A549 (cell line): Measurements from ENCODE around the gene DUSP9. TPM values are rescaled to one million over a fixed set of nuclear protein-coding genes. Genes with fewer than 3 reads are reported as not detected.

Source experiments
- ATAC-seq, 2 experiments: fragments of 200-7000 bp in 1 of 2; fragments of >200 bp in 1 of 2; cut with Nextera tagmentation in 1 of 2; cut with Tn5 transposase in 1 of 2; 3 replicates each; pipeline versions ENCODE4 v1.8.0 to v1.9.1; 2018 to 2020; ENCODE audit warnings: mild to moderate bottlenecking in 1 of 2, moderate library complexity in 1 of 2
- CTCF ChIA-PET: fragments of 300-600 bp; sonication (Branson Sonifier 250); formaldehyde crosslinking; extraction: SDS; loops from one replicate; lab custom pipeline; 2021; ENCODE audit warnings: antibody characterized with exemption, inconsistent platforms; lab: Yijun Ruan, JAX
- POLR2A ChIA-PET: fragments of 350-600 bp; formaldehyde crosslinking; extraction: SDS; loops from one replicate; lab custom pipeline; 2021; ENCODE audit warnings: antibody characterized with exemption, inconsistent platforms; lab: Yijun Ruan, JAX
- DNase-seq, 2 experiments: peaks; one replicate each; pipeline versions ENCODE4 v3.0.0 to v3.0.0-alpha.2; 2011 to 2016; ENCODE audit warnings: low read depth in 1 of 2, low spot score in 1 of 2
- FAIRE-seq: peaks from 2 replicates; lab custom pipeline; 2011; peaks lifted over from hg19 to GRCh38; lab: Jason Lieb, UNC
- H3K27ac ChIP-seq, 2 experiments: fragments of >200 bp; sonication (Bioruptor Twin); formaldehyde crosslinking; 3 replicates each; pipeline ENCODE4 v1.5.1; 2016 to 2017
- H3K4me1 ChIP-seq: fragments of >200 bp; sonication (Bioruptor Twin); formaldehyde crosslinking; 3 replicates; pipeline ENCODE4 v1.6.1; 2016
- H3K4me2 ChIP-seq: fragments of >200 bp; sonication (Bioruptor Twin); formaldehyde crosslinking; 3 replicates; pipeline ENCODE4 v1.6.1; 2016
- H3K4me3 ChIP-seq: fragments of >200 bp; sonication (Bioruptor Twin); formaldehyde crosslinking; 3 replicates; pipeline ENCODE4 v1.5.1; 2016
- H3K9me3 ChIP-seq: fragments of >200 bp; sonication (Bioruptor Twin); formaldehyde crosslinking; 3 replicates; pipeline ENCODE4 v1.6.1; 2016
- BHLHE40 ChIP-seq: IDR thresholded peaks from 2 replicates; pipeline ENCODE4 v1.6.1; 2012; ENCODE audit warnings: low read depth, low read length, inconsistent platforms
- CBX2 ChIP-seq: fragments of 200-600 bp; sonication (generic); IDR thresholded peaks from 2 replicates; pipeline ENCODE4 v1.6.1; 2016; ENCODE audit warnings: low read depth, mild to moderate bottlenecking, borderline replicate concordance
- CHD4 ChIP-seq: fragments of 200-600 bp; sonication (generic); IDR thresholded peaks from 2 replicates; pipeline ENCODE4 v1.6.1; 2016; ENCODE audit warnings: antibody characterized with exemption, mild to moderate bottlenecking, borderline replicate concordance
- EHF ChIP-seq: fragments of 250-450 bp; sonication (Bioruptor Pico); IDR thresholded peaks from 2 replicates; pipeline ENCODE4 v1.5.0; 2020; ENCODE audit warnings: mild to moderate bottlenecking
- EP300 ChIP-seq, 2 experiments: fragments of >200 bp; sonication (Bioruptor Twin); formaldehyde crosslinking; IDR thresholded peaks; 2 replicates in 1 of 2; 3 replicates in 1 of 2; pipeline ENCODE4 v1.6.1; 2016 to 2017
- FOXS1 ChIP-seq: fragments of 250-450 bp; sonication (Bioruptor Pico); IDR thresholded peaks from 2 replicates; pipeline ENCODE4 v1.5.0; 2020; ENCODE audit warnings: mild to moderate bottlenecking, moderate library complexity
- GATA3 ChIP-seq: IDR thresholded peaks from 2 replicates; pipeline ENCODE4 v1.6.1; 2012; ENCODE audit warnings: borderline replicate concordance
- HOXB13 ChIP-seq: fragments of 250-450 bp; sonication (Bioruptor Pico); IDR thresholded peaks from 2 replicates; pipeline ENCODE4 v1.5.0; 2020; ENCODE audit warnings: low read depth, mild to moderate bottlenecking, moderate library complexity
- HOXB5 ChIP-seq: fragments of 250-450 bp; sonication (Bioruptor Pico); IDR thresholded peaks from 2 replicates; pipeline ENCODE4 v1.5.0; 2020; ENCODE audit warnings: mild to moderate bottlenecking, moderate library complexity
- JUN ChIP-seq, 2 experiments: fragments of >200 bp; sonication (Bioruptor Twin); formaldehyde crosslinking; IDR thresholded peaks; 2 replicates in 1 of 2; 3 replicates in 1 of 2; pipeline ENCODE4 v1.6.1; 2016 to 2017
- KDM1A ChIP-seq: fragments of 200-600 bp; sonication (generic); IDR thresholded peaks from 2 replicates; pipeline ENCODE4 v1.6.1; 2016; ENCODE audit warnings: low read depth, mild to moderate bottlenecking
- KDM5A ChIP-seq: fragments of 200-600 bp; sonication (generic); IDR thresholded peaks from 2 replicates; pipeline ENCODE4 v1.6.1; 2016; ENCODE audit warnings: antibody characterized with exemption, mild to moderate bottlenecking
- MAFK ChIP-seq: fragments of 450-650 bp; IDR thresholded peaks from 2 replicates; pipeline ENCODE4 v1.6.1; 2014; ENCODE audit not compliant: partially characterized antibody
- MAX ChIP-seq: IDR thresholded peaks from 2 replicates; pipeline ENCODE4 v1.6.1; 2012
- MYC ChIP-seq: IDR thresholded peaks from 2 replicates; pipeline ENCODE4 v1.6.1; 2012; ENCODE audit warnings: mild to moderate bottlenecking, inconsistent platforms, low read length, improper control_type of control experiment, borderline replicate concordance
- NPAS2 ChIP-seq: fragments of 250-450 bp; sonication (Bioruptor Pico); IDR thresholded peaks from 2 replicates; pipeline ENCODE4 v1.8.0; 2022; ENCODE audit warnings: mild to moderate bottlenecking, moderate library complexity, borderline replicate concordance
- PHF8 ChIP-seq: fragments of 200-600 bp; sonication (generic); IDR thresholded peaks from 2 replicates; pipeline ENCODE4 v1.6.1; 2016; ENCODE audit warnings: low read depth, mild to moderate bottlenecking, antibody characterized with exemption, moderate library complexity, borderline replicate concordance
- RAD21 ChIP-seq, 2 experiments: fragments of >200 bp in 1 of 2; sonication (Bioruptor Twin) in 1 of 2; formaldehyde crosslinking in 1 of 2; IDR thresholded peaks in 1 of 2; conservative IDR thresholded peaks in 1 of 2; 2 replicates in 1 of 2; 3 replicates in 1 of 2; pipeline ENCODE4 v1.6.1; 2012 to 2018; ENCODE audit warnings: inconsistent platforms in 1 of 2
- RARB ChIP-seq: fragments of 250-450 bp; sonication (Bioruptor Pico); IDR thresholded peaks from 2 replicates; pipeline ENCODE4 v1.8.0; 2021; ENCODE audit warnings: mild to moderate bottlenecking, moderate library complexity
- RCOR1 ChIP-seq: fragments of 150-350 bp; IDR thresholded peaks from 2 replicates; pipeline ENCODE4 v1.6.1; 2014; ENCODE audit warnings: antibody characterized with exemption, low read length, low read depth
- REST ChIP-seq: fragments of 200-600 bp; sonication (generic); IDR thresholded peaks from 2 replicates; pipeline ENCODE4 v1.6.1; 2016; ENCODE audit warnings: antibody characterized with exemption, mild to moderate bottlenecking, moderate library complexity
- TFCP2L1 ChIP-seq: fragments of 250-450 bp; sonication (Bioruptor Pico); IDR thresholded peaks from 2 replicates; pipeline ENCODE4 v1.5.0; 2021; ENCODE audit warnings: mild to moderate bottlenecking
- WGBS: methylation state at CpG from one replicate; pipeline ENCODE4 v1.1.6; 2017; ENCODE audit errors: missing lambda C conversion rate; 5-methylcytosine and 5-hydroxymethylcytosine counted together
- polyA plus RNA-seq, 4 experiments: library from polyadenylated mRNA; depleted of rRNA in 3 of 4; stranded (reverse); fragments of >200 nt; fragmentation: RNase III in 1 of 4; extraction: RNeasy Plus Mini Kit Qiagen cat#74134 plus additional on column Dnase treatment in 1 of 4; gene quantifications; 2 replicates in 3 of 4; 3 replicates in 1 of 4; pipeline ENCODE4 v1.2.3, GENCODE V29; 2011 to 2017
- TF ChIP-seq, protein P1 (sequence below): fragments of >200 bp; sonication (Bioruptor Twin); formaldehyde crosslinking; IDR thresholded peaks from 3 replicates; pipeline ENCODE4 v1.6.1; 2016
- TF ChIP-seq, protein P2 (sequence below): IDR thresholded peaks from 2 replicates; pipeline ENCODE4 v1.6.1; 2012; ENCODE audit warnings: low read depth, borderline replicate concordance
- TF ChIP-seq, protein P3 (sequence below): IDR thresholded peaks from 2 replicates; pipeline ENCODE4 v1.6.1; 2012
- TF ChIP-seq, protein P4 (sequence below): fragments of 250-450 bp; sonication (Bioruptor Pico); IDR thresholded peaks from 2 replicates; pipeline ENCODE4 v1.5.0; 2020; ENCODE audit warnings: low read depth, mild to moderate bottlenecking, moderate library complexity

Gene DUSP9
- polyA plus RNA-seq, 2 of the 4 experiments (the other 2 are of a cell fraction), result 0.75 to 1.6 TPM

DNA sequence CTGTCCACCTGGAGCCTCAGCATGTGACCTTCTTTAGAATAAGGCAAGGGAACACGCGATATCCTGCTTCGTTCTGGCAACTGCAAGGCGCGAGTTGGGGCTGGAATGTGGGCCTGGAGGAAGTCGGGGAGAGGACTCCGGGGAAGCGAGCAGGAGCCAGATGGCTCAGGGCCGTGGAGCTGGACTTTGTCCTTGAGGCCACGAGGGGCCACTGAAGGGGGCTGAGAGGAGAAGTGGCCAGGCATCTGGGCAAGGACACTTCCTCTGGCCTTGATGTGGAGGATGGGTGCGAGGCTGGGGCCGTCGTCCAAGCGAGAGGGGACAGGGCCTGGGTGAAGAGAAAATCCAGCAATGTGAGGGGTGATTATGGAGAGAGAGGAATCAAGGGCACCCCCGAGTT, 12.2 kb upstream of the DUSP9 start:
- ATAC-seq (no peak), FAIRE-seq (no peak), DNase-seq (no peak)
- H3K27ac ChIP-seq, result no peak overlapping the region
- H3K9me3 ChIP-seq, result no peaks in the 10 kb centered on the region
- no peaks in the 10 kb centered on the region for H3K4me1 ChIP-seq
- H3K4me2 ChIP-seq, result no peak overlapping the region
- CTCF ChIA-PET, result interaction anchor here (0.7 to 3.2 kb wide), 5 partner anchors 9 to 33 kb away, joined by 3 to 33 read pairs (median 13); partner anchors contain the start of gene DUSP9
- POLR2A ChIA-PET, result no interaction called here
- 72% methylated on average over 15 of the region's 15 CpGs for WGBS
- H3K4me3 ChIP-seq, result no peak overlapping the region
- TF ChIP-seq RCOR1 (no peak), EP300 (IDR thresholded peaks at IDR 0.05) (no peak), MAX (no peak), TFCP2L1 (no peak), GATA3 (no peak), REST (no peak), MAFK (no peak), MYC (no peak), FOXS1 (CRISPR knock-in tag) (no peak), JUN (IDR thresholded peaks at IDR 0.05) (no peak), CHD4 (no peak), RAD21 (conservative IDR thresholded peaks at IDR 0.05 in 1 of 2, IDR thresholded peaks at IDR 0.05 in 1 of 2) (no peak), BHLHE40 (no peak), HOXB13 (CRISPR knock-in tag) (no peak), HOXB5 (CRISPR knock-in tag) (no peak), EHF (CRISPR knock-in tag) (no peak)
- TF ChIP-seq, protein P1, sequence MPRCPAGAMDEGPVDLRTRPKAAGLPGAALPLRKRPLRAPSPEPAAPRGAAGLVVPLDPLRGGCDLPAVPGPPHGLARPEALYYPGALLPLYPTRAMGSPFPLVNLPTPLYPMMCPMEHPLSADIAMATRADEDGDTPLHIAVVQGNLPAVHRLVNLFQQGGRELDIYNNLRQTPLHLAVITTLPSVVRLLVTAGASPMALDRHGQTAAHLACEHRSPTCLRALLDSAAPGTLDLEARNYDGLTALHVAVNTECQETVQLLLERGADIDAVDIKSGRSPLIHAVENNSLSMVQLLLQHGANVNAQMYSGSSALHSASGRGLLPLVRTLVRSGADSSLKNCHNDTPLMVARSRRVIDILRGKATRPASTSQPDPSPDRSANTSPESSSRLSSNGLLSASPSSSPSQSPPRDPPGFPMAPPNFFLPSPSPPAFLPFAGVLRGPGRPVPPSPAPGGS, result no peak
- TF ChIP-seq, protein P2, sequence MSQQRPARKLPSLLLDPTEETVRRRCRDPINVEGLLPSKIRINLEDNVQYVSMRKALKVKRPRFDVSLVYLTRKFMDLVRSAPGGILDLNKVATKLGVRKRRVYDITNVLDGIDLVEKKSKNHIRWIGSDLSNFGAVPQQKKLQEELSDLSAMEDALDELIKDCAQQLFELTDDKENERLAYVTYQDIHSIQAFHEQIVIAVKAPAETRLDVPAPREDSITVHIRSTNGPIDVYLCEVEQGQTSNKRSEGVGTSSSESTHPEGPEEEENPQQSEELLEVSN, result no peak
- TF ChIP-seq, protein P3, sequence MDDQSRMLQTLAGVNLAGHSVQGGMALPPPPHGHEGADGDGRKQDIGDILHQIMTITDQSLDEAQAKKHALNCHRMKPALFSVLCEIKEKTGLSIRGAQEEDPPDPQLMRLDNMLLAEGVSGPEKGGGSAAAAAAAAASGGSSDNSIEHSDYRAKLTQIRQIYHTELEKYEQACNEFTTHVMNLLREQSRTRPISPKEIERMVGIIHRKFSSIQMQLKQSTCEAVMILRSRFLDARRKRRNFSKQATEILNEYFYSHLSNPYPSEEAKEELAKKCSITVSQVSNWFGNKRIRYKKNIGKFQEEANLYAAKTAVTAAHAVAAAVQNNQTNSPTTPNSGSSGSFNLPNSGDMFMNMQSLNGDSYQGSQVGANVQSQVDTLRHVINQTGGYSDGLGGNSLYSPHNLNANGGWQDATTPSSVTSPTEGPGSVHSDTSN, result no peak
- TF ChIP-seq, all 56 proteins: peak for 0

DNA sequence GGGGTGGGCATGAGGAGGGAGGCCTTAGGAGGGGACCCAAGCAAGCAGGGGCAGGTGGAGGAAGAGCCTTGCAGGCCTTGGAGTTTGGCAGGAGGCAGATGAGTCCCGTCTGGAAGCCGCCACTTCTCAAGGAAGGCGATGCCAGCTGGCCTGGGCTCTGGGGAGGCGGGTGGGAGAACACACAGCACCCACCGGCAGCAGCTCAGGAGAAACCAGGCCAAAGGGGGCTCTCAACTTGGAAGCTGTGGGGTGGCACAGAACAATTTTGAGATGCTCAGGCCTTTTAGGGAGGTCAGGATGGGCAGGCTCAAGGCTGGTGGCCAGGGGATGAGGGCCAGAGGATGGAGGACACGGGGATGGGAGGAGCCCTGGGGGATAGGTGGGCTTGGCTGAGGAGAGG, 11.6 kb upstream of the DUSP9 start:
- CTCF ChIA-PET, result interaction anchor here (0.7 to 3.2 kb wide), 13 partner anchors 10 to 87 kb away, joined by 3 to 33 read pairs (median 4); partner anchors contain the start of gene DUSP9
- Histone ChIP-seq H3K9me3 (no peaks in the 10 kb centered on the region), H3K4me3 (no peak overlapping the region), H3K4me1 (no peaks in the 10 kb centered on the region), H3K4me2 (no peak overlapping the region), H3K27ac (no peak overlapping the region)
- DNase-seq (no peak), ATAC-seq (no peak), FAIRE-seq (no peak)
- no peak for TF ChIP-seq RARB (CRISPR knock-in tag)
- TF ChIP-seq KDM5A, result no peak
- TF ChIP-seq RCOR1, result no peak
- no peak for TF ChIP-seq PHF8
- no peak for TF ChIP-seq CBX2
- no peak for TF ChIP-seq KDM1A
- no peak for TF ChIP-seq MAX
- no peak for TF ChIP-seq BHLHE40
- TF ChIP-seq, protein P4, sequence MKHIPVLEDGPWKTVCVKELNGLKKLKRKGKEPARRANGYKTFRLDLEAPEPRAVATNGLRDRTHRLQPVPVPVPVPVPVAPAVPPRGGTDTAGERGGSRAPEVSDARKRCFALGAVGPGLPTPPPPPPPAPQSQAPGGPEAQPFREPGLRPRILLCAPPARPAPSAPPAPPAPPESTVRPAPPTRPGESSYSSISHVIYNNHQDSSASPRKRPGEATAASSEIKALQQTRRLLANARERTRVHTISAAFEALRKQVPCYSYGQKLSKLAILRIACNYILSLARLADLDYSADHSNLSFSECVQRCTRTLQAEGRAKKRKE (CRISPR knock-in tag), result no peak
- no peak for TF ChIP-seq FOXS1 (CRISPR knock-in tag)
- TF ChIP-seq GATA3, result no peak
- TF ChIP-seq NPAS2 (CRISPR knock-in tag), result no peak
- TF ChIP-seq, protein P1, result no peak
- no peak for TF ChIP-seq TFCP2L1
- POLR2A ChIA-PET, result no interaction called here
- WGBS, result 82% methylated on average over 6 of the region's 6 CpGs
